IPS DF 19.7 (cell line): ENCODE data around the gene HOXC5.
"Not testable (repeated sequence)": the region's sequence is repeated elsewhere in the genome, so short reads cannot be mapped to it uniquely, and the experiment has no call there.

ENCODE experiments used
- DNase-seq: peaks from one replicate; pipeline ENCODE4 v3.0.0-alpha.2; 2013; ENCODE audit warnings: low read depth, low spot score

HOXC5 gene

DNA sequence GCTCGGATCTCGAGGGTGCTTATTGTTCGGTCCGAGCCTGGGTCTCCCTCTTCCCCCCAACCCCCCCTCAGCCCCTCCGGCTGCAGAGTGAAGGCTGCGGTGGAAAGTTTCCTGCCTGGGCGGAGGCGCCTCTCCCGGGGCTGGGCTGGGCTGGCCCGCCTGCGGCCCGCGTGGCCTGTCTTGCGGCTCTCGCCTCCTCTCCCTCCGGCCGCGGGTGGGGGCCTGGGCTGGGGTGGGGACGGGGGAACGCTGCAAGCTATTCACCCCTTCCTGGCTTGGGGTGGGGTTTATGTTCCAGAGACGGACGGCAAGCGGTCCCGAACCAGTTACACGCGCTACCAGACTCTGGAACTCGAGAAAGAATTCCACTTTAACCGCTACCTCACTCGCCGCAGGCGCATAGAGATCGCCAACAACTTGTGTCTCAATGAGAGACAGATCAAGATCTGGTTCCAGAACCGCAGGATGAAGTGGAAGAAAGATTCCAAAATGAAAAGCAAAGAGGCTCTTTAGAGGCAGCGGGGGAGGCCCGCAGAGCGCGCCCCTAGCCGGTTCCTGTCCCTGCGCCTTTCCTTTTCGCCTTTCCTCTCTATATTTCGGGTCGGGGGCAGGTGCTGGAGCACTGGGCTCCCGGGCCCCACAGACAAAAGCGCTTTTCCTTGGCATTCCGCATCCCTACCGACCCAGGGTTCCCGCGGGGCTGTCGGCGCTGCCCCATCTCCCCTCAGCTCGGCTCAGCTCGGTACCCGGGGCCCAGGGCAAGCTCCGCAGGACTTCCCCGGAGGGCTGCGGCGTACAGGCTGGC, 1.3 kb downstream of the HOXC5 start:
- no peak for DNase-seq

DNA sequence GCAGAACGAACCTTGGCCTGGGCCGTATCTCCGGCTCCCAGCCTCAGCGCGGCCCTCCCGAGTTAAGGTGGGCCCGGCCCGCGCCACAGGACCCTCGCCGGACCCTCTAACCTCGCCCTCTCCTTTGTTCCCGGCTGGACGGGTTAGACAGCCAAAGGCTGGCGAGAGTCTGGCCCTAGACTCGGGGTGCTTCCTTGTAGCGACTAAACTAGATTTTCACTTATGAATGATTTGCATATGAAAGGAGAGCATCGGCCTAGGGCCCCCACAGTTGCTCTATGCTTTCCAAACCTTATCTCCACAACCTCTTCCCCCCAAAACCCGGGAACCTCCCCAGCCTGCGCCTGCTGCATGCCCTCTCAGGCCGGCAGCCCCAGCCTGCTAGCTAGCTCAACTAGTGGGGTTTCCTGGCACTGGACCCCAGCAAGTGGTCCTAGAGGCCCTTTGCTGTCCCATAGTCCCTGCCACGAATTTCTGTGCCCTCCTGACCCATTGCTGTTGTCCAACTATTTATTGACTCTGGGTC, 2.0 kb downstream of the HOXC5 start:
- no peak for DNase-seq

GRCh38 chr12:54035568-54036264, 2.9 kb downstream of the HOXC5 start:
- DNase-seq = no peak

DNA sequence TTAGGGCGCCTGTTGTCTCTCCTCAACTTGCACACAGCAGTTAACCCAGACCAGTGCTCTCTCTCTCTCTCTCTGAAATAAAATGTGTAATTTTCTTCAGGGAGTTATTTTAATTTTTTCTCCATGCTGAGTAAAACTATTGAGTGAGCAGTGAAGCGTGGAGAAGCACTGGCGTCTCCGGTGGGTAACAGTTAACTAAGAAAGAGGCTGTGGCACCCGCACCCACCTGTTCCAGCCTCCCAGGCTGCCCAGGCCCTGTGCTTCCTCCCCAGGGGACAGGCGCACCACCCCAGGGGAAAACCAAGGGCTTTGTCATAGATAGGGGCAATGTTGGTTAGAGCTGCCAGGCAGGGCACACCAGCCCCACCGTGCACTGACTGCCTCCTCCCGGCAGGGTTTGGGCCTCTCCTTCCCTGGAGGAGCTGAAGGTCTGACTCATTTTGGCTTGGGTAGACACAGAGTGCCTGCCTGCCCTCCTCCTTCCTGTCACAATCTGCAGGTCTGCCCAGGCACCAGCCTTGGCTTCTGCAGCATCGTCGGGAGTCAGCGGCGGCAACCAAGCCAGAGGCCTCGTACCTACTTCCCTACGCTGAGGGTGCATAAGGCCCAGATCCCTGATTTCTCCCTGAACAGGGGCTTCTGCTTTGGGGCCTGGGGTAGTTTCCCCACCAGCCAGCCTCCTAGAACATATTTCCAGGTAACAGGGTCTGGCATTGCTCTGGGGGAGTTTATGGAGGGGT, 3.9 kb downstream of the HOXC5 start:
- no peak for DNase-seq

- no peak for DNase-seq
Measured at GRCh38 chr12:54037360-54038283, 4.8 kb downstream of the HOXC5 start.

GRCh38 chr12:54038284-54038870, 5.5 kb downstream of the HOXC5 start:
- DNase-seq = no peak

- DNase-seq = no peak
Measured at GRCh38 chr12:54038871-54039414, 6.1 kb downstream of the HOXC5 start.

DNA sequence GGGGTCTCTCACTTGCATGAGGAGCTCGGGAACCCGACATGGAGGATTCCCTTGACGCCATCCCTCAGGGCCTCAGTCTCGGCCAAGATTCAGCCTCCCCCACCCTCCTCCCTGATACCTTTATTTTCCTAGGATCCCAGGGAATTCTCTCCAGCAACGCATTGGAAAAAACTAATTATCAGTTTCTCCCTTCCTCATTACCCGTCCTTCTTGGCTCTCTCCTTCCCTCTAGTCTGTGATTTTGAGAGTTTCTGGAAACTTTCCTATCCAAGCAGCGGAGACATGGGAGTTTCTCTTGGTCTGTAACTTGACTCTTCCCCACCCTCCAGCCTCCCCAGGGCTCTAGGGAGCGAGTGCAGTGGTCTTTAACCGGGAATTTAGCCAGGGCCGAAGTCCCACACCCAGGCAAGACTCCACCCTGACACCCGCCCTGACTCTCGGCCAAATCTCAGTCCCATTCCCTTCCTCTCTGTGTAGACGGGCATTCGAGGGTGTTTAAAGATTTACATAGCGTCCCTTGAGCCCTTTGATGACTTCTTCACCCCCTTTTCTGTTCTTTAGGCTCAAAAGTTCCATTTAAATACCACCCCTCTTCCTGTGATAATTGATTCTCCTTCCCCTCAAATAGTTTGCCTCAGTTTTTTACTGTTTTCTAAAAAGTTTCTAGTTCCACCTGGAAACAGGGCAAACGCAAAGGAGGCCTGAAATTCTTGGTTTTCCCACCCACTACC, 6.7 kb downstream of the HOXC5 start:
- no peak for DNase-seq

- DNase-seq = no peak
Measured at GRCh38 chr12:54040148-54040494, 7.3 kb downstream of the HOXC5 start.

DNA sequence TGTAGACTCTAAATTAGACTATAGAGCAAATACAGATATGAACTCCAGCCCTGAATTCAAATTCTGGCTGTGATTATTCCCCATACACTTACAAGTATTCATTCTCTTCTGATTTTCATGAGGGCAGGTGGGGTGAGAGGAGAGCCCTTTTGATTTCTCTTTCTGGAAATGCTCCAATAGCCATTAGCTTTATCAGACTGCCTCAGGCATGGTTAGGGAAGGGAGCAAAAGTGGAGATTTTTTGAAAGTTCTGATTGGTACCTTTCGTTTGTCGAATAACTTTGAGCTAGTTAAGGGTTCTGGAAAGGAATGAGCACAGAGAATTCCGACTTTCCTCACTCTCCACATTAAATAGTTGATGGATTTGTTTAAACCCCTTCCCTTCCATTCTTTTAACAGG, 7.8 kb downstream of the HOXC5 start:
- no peak for DNase-seq

- no peak for DNase-seq
Measured at GRCh38 chr12:54041097-54041690, 8.3 kb downstream of the HOXC5 start.

GRCh38 chr12:54042033-54042432, 9.2 kb downstream of the HOXC5 start:
- DNase-seq = not testable (repeated sequence)

DNA sequence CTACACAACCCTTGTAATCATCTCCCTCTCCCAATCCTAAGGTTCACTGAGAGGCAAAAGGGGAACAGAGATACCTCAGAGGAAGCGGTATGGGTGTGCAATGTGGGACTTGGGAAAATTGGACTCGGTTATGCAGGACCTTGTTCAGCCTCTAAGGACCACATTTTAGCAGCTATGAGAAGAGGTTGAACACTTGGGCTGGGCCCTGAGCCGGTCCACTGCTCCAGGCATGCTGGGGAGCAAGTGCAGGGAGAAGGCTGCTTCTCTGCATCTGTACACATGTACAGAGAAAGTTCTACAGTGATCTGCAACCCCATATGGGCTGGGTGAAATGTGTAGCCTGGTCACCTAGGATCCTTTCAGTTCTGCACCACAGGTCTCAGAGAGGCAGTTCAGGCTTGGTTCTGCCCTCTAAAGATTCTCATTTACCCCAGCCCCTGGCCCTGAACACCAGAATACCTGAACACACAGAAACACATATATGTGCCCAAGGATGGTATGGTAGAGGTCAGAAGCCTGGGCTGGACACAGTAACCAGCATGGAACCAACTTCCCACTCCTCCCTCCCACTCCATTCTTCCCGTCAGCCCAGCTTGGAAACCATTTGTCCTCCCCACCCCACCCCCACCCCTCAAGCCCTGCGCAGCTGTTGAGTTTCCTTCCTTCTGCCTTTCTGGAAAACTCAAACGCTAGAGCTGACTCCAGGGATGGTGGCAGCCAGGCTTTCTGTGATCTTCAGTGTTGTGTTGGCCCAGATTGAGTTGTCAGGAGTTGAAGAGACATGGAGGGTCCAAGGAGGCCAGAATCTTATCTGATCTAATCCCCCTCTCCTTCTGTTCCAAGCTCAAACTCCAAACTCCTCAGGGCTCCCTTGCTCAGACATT, 10.4 kb downstream of the HOXC5 start:
- DNase-seq = no peak

DNA sequence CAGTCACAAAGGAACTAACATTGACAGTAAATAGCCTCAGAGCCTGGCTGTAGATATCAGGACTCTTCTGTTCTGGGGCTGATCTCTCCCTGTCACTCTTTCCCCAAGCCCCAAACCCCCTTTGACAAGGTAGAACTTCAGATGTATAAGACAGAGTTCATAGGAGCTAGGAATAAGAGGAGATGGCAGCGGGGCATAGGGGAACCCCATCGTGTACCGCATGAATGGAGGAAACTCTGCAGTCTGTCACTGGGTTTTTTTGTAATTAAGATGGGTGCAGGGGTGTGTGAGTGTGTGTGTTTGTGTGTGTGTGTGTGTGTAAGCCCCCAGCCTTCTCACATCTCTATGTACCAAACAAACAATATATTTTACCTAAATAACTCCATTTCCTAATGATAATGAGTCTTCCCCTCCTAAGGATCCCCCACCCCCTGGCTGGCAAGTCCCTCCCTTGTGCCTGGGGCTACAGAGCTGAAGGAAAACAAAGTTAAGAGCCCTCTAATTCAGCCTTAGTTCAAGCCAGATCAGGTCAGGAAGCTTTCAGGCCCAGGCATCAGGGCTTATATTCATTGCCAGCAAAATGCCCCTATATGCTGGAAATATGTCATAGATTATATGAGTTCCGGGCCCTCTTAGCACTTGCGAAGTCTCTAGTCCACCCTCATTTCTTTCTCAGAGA, 11.7 kb downstream of the HOXC5 start:
- DNase-seq = no peak

DNA sequence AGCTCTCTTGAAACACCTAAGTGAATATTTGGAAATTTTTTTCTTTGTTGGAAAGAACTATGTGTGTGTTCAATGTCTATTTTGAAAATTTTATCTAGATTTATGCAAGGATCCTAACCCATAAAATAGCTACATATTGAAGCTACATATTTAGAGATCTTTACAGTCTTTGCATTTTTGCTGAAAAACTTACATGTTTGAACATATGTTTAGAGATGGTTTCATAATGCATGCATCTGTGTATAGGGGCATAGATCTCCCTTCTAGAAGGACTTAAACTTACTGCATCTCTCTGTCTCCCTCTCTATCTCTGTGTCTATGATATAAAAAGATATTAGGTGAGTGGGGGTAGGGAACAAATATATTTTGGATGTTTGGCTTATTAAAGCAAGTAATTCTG, 12.6 kb downstream of the HOXC5 start:
- no peak for DNase-seq

GRCh38 chr12:54045868-54046521, 13.1 kb downstream of the HOXC5 start:
- no peak for DNase-seq

DNA sequence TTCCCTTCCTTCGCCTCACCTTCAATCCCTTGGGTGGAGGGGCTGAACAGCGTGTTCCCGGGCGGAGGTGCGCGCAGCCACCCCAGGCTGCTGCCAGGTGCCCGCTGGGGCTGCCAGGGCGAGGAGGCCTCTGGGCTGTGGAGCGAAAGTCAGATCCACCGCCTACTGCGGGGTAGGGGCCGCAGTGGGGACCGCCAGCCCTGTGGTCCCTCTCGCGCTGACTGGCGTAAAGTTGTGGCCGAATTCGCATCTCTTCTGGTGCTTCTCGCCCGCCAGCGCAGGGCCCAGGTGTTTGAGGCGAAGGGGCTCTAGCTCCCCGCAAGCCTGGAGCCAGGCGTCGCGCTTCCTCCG, 13.9 kb downstream of the HOXC5 start:
- DNase-seq = no peak
